GM21723 (cell line): ENCODE data around the gene NAA30.
A peak's percentile ranks its signal among the peaks of the same experiment; 100 is the strongest.
"Not testable (repeated sequence)": the region's sequence is repeated elsewhere in the genome, so short reads cannot be mapped to it uniquely, and the experiment has no call there.

Source experiments
- ATAC-seq: cut with Tn5 transposase; IDR thresholded peaks from one replicate; pipeline ENCODE4 v1.9.1; 2021; ENCODE audit warnings: mild to moderate bottlenecking, moderate library complexity; ENCODE audit not compliant: unreplicated experiment

NAA30 gene

DNA sequence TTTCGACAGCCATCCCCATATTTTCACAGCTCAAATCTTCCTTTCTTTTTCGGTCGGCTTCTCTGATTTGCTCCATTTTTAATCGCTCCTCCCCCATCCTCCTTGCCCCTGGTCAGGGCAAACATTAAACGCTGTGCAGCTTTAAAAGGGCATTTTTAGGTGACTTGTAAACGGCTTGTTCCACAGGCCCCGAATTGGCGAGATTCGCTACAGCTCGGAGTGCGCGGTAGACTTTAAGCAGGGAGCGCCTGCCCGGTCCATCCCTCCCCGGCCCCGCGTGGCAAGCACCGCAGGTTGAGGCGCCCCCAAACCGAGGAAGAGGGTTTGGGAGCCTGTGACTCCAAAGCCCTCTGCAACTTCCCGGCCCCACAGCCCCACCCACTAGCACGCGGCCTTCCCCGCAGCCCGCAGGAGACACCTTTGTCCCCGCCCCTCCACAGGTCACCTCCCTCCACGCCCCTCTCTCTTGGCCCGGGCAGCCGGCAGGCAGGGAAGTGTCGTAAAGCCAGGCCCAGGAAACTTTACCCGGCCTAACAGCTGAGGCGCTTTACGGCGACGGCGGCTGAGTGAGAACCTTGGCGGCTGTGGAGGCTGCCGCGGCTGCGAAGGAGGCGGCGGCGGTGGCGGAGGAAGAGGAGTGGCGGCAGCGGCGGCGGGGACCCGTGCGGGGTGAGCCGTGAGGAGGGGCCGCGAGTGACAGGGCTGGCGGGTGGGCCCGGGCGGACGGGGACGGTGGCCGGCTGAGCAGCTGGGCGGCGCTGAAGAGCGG is at the start of gene NAA30:
NAA30 (plus strand) TSS at position 550 of the 769 bp plus-strand sequence. CDS start 372 bp downstream, outside the sequence.
- ATAC-seq: peak; percentile 80

DNA sequence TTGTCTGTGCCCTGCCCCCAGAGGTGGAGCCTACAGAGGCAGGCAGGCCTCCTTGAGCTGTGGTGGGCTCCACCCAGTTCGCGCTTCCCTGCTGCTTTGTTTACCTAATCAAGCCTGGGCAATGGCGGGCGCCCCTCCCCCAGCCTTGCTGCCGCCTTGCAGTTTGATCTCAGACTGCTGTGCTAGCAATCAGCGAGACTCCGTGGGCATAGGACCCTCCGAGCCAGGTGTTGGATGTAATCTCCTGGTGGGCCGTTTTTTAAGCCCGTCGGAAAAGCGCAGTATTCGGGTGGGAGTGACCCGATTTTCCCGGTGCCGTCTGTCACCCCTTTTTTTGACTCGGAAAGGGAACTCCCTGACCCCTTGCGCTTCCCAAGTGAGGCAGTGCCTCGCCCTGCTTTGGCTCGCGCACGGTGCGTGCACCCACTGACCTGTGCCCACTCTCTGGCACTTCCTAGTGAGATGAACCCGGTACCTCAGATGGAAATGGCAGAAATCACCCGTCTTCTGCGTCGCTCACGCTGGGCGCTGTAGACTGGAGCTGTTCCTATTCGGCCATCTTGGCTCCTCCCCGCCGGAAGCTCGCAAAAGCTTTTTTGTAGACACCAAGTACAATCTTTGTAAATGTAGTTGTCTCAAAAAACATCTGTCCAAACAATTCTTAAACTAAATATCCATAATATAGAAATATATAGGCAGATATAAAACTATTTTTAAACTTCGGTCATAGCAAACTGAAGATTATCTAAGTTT is 46.7 kb upstream of the NAA30 start:
- ATAC-seq: not testable (repeated sequence)

DNA sequence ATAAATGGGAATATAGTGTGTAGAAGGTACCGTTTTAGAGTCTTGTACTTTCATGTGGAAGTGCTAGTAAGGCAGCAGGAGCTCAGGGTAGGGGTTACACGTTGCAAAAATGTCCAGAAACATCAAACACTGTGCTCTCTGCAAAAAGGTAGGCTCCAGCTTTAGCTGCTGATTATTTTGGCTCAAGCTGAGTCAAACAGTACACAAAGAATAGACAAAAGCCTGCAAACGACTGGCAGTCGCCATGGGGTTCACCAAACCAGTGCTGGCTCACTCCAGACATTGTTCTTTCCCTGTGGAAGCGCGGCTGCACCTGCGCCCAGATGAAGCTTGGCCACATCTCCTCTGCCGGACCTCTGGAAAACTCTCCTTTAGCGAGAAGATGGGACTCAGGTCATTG is 45.3 kb upstream of the NAA30 start:
- ATAC-seq: no peak

DNA sequence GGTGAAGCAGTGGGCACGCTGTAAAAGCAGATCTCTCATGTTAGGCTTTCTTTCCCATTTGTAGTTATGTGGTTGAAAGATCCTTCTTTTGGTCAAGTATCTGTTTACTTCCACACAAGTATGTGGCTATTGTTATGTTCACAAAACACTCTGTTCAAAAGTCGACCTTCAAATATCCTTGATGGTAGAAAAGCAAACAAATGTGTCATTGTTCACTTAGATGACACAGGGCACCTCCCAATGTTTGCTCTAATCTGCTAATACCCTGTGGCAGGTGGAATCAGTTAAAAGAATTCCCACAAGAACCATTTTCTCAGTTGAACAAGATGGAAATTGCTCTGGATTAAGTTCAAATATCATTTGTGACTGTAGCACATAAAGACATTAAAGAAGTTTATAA is 43.6 kb upstream of the NAA30 start:
- ATAC-seq: no peak

DNA sequence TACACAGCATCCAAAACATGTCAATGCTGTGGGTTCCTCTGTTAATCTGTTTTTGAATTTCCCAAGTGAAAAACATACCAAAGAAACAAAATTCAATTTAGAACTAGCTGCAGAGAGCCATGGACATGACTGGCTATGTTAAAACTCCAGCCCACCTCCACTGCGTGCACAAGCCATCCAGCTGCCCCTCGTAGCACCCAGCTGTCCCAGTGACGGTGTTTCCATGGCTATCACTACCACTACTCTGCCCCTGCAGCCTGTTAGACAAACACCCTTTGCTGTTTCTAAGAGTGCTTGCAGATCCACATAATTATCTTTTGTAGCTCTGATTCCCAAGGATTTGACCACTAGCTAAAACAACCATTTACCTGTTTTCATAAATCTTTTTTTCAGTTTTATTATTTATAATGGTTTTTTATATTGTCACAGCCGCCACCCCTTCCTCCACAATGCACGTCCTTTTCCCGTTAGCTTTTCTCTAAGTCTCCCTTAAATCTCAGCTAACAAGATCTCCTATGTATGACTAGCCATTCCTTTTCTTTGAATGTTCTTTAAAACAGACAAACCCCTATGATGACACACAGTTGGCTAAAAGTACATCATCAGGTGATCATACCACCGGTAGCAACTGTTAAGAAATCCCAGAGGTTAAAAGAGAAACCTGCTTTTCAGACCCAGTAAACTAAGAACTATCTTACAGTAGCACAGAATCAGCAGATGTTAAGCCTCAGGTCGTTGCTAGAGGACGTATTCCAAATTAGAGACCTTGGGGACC is 37.8 kb upstream of the NAA30 start:
- ATAC-seq: no peak

DNA sequence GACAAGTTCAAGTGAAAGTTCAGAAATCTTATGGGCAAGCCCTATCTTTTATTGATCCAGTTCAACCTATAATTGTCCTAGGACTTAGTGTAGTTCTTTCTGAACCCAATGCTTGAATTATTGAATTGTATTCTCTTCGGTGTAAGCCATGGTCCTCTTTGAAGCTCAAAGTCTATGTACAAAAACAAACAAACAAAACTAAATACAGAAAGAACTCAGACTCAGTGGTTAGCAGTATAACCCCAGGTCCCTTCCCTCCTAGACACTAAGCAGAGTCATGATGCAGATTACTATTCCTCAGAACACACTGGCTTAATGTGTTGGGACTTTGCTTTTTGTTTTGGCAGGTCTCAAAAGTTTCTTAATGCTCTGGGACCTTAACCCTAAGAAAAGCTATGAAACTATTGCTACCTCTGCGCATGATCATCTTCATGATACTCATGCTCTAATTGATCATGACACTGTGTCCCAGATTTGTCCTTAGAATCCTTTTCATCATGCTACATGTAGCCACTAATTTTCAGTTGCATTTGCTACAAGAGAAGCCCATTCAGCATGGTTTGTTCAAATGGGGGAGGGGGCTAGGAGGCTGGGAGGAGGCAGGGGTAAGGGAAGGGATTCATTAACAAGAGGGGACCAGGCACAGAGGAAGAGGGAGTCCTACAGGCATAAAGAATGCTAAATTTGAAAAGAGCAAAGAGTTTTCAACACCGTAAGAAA is 35.1 kb upstream of the NAA30 start:
- no peak for ATAC-seq

DNA sequence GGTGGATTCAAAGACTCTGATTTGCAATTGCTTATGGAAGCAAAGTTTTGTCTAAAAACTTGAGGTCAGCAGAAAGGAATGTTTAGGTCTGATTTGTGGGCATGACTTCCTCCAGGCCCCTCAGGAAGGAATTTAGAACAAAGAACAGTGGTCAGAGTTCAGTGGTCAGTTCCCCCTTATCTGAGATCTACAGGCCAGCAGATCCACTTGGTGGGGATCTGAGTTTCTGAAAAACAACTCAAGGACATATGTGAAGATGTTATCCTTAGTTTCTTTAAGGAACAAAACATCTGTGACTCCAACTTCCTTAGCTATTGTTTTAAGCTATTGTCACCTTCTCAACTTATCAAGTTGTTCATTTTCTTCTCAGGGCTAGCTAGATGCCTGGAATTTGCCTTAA is 28.0 kb upstream of the NAA30 start:
- no peak for ATAC-seq

DNA sequence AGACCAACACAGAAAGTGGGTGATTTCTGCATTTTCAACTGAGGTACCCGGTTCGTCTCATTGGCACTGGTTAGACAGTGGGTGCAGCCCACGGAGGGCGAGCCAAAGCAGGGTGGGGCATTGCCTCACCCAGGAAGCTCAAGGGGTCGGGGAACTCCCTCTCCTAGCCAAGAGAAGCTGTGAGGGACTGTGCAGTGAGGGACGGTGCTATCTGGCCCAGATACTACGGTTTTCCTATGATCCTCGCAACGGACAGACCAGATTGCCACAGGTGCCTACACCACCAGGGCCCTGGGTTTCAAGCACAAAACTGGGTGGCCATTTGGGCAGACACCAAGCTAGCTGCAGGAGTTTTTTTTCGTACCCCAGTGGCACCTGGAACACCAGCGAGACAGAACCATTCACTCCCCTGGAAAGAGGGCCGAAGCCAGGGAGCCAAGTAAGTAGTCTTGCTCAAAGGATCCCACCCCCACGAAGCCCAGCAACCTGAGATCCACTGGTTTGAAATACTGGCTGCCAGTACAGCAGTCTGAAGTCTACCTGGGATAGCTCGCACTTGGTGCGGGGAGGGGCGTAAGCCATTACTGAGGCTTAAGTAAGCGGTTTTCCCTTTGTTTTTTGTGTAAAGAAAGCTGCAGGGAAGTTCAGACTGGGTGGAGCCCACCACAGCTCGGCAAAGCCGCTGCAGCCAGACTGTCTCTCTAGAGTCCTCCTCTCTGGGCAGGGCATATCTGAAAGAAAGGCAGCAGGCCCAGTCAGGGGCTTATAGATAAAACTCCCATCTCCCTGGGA is 25.5 kb upstream of the NAA30 start:
- ATAC-seq: no peak

DNA sequence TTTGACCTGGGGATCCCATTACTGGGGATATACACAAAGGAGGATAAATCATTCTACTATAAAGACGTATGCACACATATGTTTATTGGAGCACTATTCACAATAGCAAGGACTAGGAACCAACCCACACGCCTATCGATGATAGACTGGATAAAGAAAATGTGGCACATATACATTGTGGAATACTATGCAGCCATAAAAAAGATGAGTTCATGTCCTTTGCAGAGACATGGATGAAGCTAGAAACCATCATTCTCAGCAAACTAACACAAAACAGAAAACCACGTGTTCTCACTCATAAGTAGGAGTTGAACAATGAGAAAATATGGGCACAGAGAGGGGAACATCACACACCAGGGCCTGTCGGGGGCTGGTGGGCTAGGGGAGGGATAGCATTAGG is 20.2 kb upstream of the NAA30 start:
- ATAC-seq: not testable (repeated sequence)

DNA sequence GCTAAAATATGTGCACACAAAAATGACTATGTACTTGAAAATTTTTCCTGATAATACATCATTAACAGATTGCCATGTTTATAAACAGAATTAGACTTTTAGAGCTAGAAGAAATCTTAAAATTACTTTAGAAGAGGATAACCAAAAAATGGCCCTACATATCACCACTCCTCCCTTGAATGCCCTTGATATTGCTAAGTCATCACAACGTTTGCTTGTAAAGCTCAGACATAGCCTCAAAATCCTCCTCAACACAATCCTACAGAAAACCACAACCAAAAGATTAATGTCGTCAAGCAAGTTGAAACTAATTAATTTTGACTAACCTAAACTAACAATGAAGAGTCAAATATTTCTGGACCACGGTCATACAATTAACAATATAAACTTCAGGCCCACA is 19.4 kb upstream of the NAA30 start:
- no peak for ATAC-seq

DNA sequence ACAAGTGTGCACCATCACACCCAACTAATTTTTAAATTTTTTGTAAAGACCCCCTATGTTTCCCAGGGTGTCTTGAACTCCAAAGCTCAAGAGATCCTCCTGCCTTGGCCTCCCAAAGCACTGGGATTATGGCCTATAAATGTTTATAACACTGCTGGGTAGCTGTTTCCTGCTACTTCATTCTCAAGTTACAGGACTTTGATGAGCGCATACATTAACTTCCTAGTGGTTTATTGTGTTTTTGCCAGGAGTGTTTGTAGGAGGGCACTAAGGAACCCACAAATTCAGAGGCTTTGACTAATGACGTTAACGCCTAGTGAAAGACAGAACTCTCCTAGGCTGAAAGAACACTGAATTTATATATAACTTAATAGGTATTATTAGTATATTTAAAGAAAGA is 15.2 kb upstream of the NAA30 start:
- ATAC-seq: no peak

DNA sequence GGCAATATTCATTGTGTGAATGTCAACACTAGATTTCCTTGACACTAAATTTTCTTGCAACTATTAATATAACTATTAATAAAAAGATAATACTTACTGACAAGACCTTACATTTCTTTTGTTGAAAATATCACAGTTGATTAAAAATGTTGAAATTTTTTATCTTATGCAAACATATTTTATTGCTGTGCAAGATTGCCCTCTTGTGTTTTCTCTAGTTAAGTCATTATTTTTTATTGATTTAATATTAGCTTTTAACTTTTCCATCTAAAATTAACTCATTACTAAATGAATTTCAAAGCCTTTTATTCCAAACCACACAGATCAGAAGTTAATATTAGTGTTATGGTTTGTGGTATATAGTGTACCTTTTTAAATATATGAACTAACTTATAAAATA is 11.7 kb upstream of the NAA30 start:
- ATAC-seq: no peak

DNA sequence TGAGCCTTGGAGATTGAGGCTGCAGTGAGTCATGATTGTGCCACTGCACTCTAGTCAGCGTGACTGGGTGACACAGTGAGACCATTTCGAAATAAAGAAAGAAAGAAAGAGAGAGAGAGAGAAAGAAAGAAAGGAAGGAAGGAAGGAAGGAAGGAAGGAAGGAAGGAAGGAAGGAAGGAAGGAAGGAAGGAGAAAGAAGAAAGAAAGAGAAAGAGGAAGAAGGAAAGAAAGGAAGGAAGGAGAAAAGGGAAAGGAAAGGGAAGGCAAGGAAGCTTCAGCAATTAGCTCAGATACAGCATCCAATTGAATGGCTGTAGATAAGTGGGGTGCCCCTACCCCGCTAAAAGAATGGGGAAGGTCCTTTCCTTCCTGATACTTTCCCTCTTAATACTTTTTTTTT is 9.5 kb upstream of the NAA30 start:
- no peak for ATAC-seq

DNA sequence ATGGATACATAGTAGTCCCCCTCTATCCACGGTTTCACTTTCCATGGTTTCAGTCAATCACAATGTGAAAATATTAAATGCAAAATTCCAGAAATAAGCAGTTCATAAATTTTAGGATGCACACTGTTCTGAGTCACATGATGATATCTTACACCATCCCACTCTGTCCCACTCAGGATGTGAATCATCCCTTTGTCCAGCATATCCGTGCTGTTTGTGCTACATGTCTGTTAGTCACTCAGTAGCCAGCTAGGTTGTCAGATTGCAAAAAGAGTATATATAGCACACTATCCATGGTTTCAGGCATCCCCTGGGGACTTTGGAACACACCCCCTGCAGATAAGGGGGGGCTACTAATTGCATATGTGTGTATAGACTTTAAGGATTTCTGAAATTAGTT is 8.1 kb upstream of the NAA30 start:
- no peak for ATAC-seq

DNA sequence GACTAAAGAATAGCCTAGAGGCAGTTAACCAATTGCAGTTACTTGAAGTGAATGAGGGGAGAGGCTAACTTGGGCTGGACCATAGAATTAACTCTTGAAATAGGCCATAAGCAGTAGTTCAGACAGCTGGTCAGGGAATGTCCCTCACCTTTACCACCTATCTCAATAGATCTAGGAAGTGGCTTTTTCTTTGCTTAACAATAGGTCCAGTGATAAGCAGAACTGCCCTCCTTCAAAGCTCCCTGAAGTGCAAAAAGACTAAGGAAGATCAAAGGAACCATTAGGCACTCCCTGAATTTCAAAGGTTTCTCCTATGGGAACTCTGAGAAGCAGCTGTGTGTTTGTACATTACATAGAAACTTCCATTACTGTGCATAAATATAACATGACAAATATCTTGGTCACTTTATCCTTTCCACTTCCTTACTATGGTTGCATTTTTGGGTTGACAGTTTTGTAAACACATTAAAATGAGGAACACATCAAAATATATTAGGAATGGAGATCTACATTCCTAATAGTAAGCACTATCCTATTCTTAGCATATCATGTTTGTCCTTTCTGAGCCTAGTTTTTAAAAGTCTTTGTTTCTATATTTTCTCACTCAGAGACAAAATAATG is 7.2 kb upstream of the NAA30 start:
- ATAC-seq: no peak

DNA sequence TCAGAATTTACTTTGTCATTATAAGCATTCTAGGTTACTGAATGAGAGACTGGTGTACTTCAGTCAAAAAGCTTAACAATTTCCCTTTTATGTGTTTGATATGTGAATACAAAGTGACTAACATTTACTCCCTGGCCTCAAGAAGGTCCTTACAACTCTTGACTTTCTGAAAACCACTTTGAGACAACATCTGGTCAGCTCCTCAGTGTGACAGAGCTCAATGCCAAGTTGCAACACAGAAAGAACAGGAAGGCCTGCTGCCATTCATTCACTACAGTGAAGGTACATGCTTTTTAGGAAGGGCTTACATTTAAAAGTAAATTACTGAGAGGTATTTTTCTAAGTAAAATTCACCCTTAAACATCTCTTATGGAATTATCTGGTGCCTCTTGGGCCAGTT is 2.3 kb upstream of the NAA30 start:
- ATAC-seq: no peak

DNA sequence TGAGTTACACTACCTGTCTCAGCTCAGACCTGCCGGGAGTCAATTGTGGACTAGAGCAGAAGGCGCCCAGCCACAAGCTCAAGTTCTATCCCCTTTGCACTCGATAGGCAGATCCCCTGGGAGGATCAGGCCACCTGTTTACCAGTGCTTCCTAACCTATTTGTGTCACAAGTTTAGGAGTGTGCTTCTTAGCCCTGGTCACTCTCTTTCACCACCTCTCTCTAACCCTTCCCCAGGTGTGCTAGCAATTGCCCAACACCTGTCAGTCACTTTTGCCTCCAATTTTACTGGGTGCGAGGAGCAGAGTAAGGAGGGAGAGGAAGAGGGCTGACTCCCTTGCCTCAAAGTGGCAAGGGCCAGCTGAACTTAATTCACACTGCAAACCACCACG is 745 bp upstream of the NAA30 start:
- no peak for ATAC-seq

DNA sequence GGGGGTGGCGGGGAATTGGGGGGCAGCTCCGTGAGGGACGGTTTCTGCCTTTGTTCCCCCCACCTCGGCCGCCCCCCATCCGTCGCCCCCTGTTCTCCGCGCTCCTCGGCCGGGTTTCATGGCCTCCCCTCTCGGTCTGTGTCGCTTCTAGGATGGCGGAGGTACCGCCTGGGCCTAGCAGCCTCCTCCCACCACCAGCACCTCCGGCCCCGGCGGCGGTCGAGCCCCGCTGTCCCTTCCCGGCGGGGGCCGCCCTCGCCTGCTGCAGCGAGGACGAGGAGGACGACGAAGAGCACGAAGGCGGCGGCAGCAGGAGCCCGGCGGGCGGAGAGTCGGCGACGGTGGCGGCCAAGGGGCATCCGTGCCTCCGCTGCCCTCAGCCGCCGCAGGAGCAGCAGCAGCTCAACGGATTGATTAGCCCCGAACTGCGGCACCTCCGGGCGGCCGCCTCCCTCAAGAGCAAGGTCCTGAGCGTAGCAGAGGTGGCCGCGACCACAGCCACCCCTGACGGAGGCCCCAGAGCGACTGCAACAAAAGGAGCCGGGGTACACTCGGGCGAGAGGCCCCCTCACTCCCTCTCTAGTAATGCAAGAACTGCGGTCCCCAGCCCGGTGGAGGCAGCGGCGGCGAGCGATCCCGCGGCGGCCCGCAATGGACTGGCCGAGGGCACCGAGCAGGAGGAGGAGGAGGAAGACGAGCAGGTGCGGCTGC is 575 bp downstream of the NAA30 start:
- peak; percentile 53 for ATAC-seq

DNA sequence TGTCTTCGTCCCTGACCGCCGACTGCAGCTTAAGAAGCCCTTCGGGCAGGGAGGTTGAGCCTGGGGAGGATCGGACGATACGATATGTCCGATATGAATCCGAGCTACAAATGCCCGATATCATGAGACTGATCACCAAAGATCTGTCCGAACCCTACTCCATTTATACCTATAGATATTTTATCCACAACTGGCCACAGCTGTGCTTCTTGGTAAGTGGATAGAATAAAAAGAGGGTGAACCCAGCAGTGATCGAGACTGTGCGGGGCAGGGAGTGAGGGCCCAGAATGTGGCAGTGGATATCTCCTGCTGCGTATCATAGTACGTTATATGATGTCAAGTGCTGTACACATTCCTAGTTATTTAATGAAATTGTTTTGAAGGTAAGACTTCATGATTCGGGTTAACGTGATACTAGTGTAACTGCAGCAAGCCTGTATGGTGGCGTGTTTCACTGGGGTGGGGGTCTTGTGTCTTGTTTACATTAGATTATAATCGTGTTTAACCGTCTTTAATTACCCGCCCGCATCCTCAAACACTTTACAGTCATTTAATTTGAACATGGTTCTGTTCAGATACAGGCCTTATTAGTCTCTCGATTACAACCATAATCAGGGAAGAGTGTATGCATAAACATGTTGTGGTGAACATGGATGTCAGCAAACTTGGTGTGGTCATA is 1.3 kb downstream of the NAA30 start:
- ATAC-seq: no peak
